IPS-NIHi11 (cell line): ENCODE measurements around the gene SEMA4D.
A peak's percentile ranks its signal among the peaks of the same experiment; 100 is the strongest.
"Not testable (repeated sequence)": the region's sequence is repeated elsewhere in the genome, so short reads cannot be mapped to it uniquely, and the experiment has no call there.

Experiments
- DNase-seq: peaks from one replicate; pipeline ENCODE4 v3.0.0; 2012; ENCODE audit warnings: mixed read lengths, low spot score

Gene SEMA4D

GRCh38 chr9:89384783-89385182 is 113.1 kb downstream of the SEMA4D start:
- no peak for DNase-seq

GRCh38 chr9:89383721-89384300 is 114.1 kb downstream of the SEMA4D start:
- no peak for DNase-seq

GRCh38 chr9:89383030-89383720 is 114.7 kb downstream of the SEMA4D start:
- peak; percentile 50 for DNase-seq

GRCh38 chr9:89382026-89382986 is 115.6 kb downstream of the SEMA4D start:
- no peak for DNase-seq

- DNase-seq = no peak
Observed at GRCh38 chr9:89381308-89381609, 116.7 kb downstream of the SEMA4D start.

- DNase-seq = no peak
Observed at GRCh38 chr9:89380437-89381307, 117.2 kb downstream of the SEMA4D start.

GRCh38 chr9:89379508-89380115 is 118.3 kb downstream of the SEMA4D start:
- DNase-seq = no peak

GRCh38 chr9:89379031-89379430 is 118.9 kb downstream of the SEMA4D start:
- DNase-seq = no peak

GRCh38 chr9:89378541-89378940 is 119.4 kb downstream of the SEMA4D start:
- DNase-seq = no peak

GRCh38 chr9:89377411-89377810 is 120.5 kb downstream of the SEMA4D start:
- DNase-seq = no peak

GRCh38 chr9:89376741-89377351 is 121.1 kb downstream of the SEMA4D start:
- DNase-seq = no peak

GRCh38 chr9:89376286-89376685 is 121.6 kb downstream of the SEMA4D start:
- no peak for DNase-seq

GRCh38 chr9:89375191-89375760 is 122.6 kb downstream of the SEMA4D start:
- no peak for DNase-seq

GRCh38 chr9:89374176-89374575 is 123.7 kb downstream of the SEMA4D start:
- DNase-seq = no peak

GRCh38 chr9:89372979-89373378 is 124.9 kb downstream of the SEMA4D start:
- DNase-seq = no peak

GRCh38 chr9:89372230-89372816 is 125.6 kb downstream of the SEMA4D start:
- no peak for DNase-seq

GRCh38 chr9:89371791-89372190 is 126.1 kb downstream of the SEMA4D start:
- DNase-seq = not testable (repeated sequence)

GRCh38 chr9:89370593-89370992 is 127.3 kb downstream of the SEMA4D start:
- DNase-seq = no peak

- DNase-seq = no peak
Observed at GRCh38 chr9:89368978-89369377, 128.9 kb downstream of the SEMA4D start.

GRCh38 chr9:89368550-89368949 is 129.4 kb downstream of the SEMA4D start:
- DNase-seq = no peak
